Inflammatory macrophage treated with lipopolysaccharide for 4 hours (primary cell): ENCODE data around the gene MALL.
"Not testable (repeated sequence)": the region's sequence is repeated elsewhere in the genome, so short reads cannot be mapped to it uniquely, and the experiment has no call there.

Experiments
- DNase-seq: peaks from one replicate; pipeline ENCODE4 v3.0.0-alpha.2; 2020

Gene MALL

GRCh38 chr2:110097506-110098220, 18.0 kb downstream of the MALL start:
- DNase-seq = no peak

- no peak for DNase-seq
Observed at GRCh38 chr2:110095994-110096633, 19.5 kb downstream of the MALL start.

GRCh38 chr2:110094884-110095534, 20.6 kb downstream of the MALL start:
- DNase-seq = not testable (repeated sequence)

GRCh38 chr2:110093924-110094323, 21.7 kb downstream of the MALL start:
- not testable (repeated sequence) for DNase-seq

- DNase-seq = not testable (repeated sequence)
Observed at GRCh38 chr2:110090164-110090563, 25.5 kb downstream of the MALL start.

DNA sequence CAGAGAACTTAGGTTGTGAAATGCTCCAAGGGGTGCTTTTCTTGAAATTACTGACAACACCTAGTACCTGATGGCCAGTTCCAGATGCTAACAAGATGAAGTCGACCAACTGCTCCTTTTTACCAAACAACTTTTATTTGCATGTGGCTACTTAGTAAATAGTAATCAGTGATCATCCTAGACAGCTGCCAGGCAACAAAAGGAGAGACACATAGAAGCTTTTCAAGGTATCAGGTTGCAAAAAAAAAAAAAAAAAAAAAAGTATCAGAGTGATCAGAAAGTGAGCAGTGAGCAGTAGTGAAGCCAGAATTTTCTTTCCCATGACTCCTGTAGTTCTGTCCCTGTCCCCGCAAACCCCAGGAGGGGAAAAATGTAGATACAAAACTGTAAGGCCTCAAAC, 31.9 kb downstream of the MALL start:
- DNase-seq = not testable (repeated sequence)

GRCh38 chr2:110083162-110083561, 32.5 kb downstream of the MALL start:
- DNase-seq = not testable (repeated sequence)

DNA sequence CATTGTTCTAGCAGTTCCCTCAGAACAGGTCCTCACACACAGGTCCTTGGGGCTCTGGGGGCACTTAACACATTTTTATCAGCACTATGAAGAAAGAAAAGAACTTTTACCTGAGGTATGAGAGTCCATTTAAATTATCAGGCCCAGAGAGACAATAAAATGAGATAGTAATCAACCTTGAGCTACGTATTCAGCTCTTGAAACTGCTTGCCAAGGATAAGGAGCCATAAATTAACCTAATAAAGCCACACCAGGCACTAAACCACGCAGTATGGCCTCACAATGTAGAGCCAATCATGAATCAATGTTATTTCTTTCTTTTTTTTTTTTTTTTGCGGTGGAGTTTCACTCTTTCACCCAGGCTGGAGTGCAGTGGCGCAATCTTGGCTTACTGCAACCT, 37.5 kb downstream of the MALL start:
- DNase-seq = not testable (repeated sequence)

- not testable (repeated sequence) for DNase-seq
Observed at GRCh38 chr2:110075896-110076295, 39.7 kb downstream of the MALL start.

DNA sequence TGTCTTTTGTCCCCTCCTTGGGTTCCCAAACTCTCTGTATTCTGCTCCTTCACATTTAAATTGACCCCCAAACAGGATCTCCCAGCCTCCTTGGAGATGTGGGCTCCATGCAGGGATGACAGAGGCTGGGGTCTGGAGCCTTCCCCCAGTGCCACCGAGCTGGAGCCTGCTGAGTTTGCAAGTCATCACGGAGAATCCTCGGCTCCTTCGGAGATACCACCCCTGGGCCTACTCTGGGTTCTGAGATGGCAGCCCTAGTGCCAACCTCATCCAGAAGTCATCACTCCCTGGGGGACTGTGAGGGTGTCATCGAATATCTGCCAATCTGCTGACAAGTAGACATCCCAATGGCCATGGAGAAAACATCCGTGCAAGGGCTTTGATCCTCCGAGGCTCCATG, 45.8 kb downstream of the MALL start:
- DNase-seq = not testable (repeated sequence)

GRCh38 chr2:110068153-110068552, 47.5 kb downstream of the MALL start:
- DNase-seq = not testable (repeated sequence)

GRCh38 chr2:110062332-110062731, 53.3 kb downstream of the MALL start:
- not testable (repeated sequence) for DNase-seq

GRCh38 chr2:110060550-110060949, 55.1 kb downstream of the MALL start:
- not testable (repeated sequence) for DNase-seq

- not testable (repeated sequence) for DNase-seq
Observed at GRCh38 chr2:110059694-110060358, 55.8 kb downstream of the MALL start.

GRCh38 chr2:110059009-110059693, 56.5 kb downstream of the MALL start:
- DNase-seq = not testable (repeated sequence)

- DNase-seq = not testable (repeated sequence)
Observed at GRCh38 chr2:110058034-110058433, 57.6 kb downstream of the MALL start.

DNA sequence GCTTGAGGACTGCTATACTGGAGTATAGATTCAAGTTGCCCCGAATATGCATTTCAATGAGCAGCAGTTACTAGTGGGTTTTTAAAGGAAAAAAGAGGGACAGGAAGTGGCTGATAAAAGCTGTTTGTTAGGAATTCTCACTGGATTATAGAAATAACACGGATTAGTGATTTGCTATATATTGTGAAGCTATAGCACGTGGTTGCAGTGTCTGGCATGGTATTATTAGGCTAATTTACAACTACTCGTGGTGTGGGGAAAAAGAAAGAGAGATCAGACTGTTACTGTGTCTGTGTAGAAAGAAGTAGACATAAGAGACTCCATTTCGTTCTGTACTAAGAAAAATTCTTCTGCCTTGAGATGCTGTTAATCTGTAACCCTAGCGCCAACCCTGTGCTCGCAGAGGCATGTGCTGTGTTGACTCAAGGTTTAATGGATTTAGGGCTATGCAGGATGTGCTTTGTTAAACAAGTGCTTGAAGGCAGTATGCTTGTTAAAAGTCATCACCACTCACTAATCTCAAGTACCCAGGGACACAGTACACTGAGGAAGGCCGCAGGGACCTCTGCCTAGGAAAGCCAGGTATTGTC, 59.7 kb downstream of the MALL start:
- not testable (repeated sequence) for DNase-seq

DNA sequence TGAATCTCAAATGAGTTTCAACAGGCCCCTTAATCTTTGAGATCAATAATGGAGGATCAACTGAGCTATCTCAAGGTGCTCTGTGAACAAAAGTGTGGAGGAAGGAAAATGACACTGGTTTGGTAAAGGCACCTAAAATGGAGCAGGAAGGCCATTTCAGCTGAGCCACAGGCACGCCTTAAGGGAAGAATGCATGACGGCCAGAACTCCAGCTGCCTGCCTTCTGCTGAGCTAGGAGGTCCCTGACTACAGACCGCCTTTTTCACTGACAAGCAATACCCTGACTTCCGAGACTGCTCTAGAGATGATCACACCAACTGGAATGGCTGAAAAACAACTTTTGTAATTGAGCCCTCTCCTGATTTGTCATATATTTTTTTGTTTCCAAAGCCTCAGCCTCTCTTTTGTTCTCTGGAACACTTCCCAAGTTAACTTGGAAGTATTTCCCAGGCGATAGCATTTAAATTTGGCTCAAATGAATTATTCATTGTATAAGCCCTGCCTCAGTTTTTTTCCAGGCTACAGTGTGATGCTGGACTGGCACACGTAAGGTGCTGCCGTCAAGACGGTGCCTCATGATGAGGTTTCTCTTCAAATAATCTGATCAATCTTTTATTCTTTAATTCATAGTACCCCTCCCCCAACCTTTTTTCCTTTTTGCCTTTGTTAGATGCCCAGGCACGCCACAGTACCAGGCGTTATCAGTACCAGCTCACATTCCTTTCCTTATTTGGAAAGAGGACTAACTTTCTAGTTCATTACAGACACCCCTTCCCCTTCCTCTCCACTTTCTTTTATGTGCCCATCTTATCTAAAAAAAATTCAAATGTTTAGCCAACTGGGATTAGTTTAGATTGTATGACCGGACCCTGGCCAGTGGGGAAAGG, 60.9 kb downstream of the MALL start:
- DNase-seq = not testable (repeated sequence)

- DNase-seq = not testable (repeated sequence)
Observed at GRCh38 chr2:110053688-110054087, 61.9 kb downstream of the MALL start.

DNA sequence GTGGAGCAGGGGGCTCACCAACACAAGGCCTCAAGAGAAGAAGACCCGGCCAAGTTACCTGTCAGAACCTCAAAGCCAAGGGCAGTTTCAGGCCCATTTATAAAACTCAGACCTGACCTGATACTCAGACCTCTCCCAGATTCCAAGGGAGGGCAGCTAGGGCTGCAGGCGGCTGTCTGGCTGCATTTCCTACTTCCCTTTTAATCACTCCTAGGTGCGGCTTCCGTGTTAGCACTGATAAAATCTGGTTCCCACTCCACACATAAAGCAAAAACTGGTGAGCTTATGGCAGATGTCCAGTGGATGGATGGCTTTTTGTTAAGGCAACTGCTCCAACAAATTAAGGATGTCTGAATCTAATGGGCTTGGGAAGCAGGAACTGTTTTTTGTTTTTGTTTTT, 63.5 kb downstream of the MALL start:
- DNase-seq = not testable (repeated sequence)

DNA sequence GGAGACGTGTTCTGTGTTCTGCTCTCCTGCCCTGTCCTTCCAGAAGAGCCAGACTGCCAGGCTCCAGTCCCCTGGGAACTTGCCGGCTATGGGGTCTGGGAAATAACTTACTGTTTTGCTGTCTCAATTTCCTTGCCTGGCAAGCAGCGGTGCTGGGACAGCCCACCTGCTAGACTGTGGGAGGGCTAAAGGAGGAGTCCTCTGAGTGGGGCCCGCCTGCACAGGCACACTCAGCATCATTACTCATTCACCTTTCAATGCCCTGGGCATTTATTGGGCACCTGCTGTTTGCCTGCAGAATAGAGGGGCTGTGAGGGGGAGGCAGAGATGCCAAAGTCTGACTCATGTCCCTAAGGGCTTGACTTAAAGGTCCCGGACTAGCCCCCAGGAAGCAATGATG, 65.4 kb downstream of the MALL start:
- DNase-seq = not testable (repeated sequence)
